ENCODE results near the gene DLX6.

GRCh38 chr7:97018791-97019531, 13.6 kb downstream of the DLX6 start:
- TF ChIP-seq POLR2AphosphoS5 (IDR thresholded peaks at IDR 0.05; ENCODE audit: low read depth, low read length) (no peak), SIN3A (IDR thresholded peaks at IDR 0.05; ENCODE audit: borderline replicate concordance, insufficient read depth, low read length) (no peak), TAF1 (IDR thresholded peaks at IDR 0.05; ENCODE audit: borderline replicate concordance, insufficient read depth, low read length) (no peak), REST (IDR thresholded peaks at IDR 0.05; ENCODE audit: insufficient read depth in 1 of 2, low read depth in 2 of 2, low read length in 2 of 2) (no peak)
